GM12872 (cell line): ENCODE results near the gene PKP1.

ENCODE experiments used
- TF ChIP-seq, protein P1 (sequence below): IDR thresholded peaks from 3 replicates; pipeline ENCODE4 v1.5.1; 2011; ENCODE audit warnings: low read depth, mild to moderate bottlenecking, low read length, moderate library complexity; ENCODE audit not compliant: insufficient read depth

Gene PKP1

DNA sequence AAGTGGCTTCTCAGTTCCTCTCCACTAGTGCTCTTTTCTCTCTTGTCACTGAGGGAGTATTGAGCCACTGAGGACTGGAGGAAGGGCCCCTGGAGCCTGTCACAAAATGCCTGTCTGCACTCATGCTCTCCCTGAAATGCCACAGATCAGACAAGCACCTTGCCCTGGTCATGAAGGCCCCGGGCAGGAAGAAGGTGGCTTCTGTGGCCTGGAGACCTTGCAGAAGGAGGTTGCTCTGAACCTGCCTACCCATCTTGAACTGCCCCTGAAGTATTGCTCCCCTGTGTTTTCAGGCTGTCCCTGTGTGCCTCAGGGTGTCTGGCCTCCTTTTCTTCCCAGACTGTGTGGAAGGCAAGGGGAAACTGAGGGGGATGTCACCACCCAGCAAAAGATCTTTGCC is 3.1 kb downstream of the PKP1 start:
- TF ChIP-seq, protein P1, sequence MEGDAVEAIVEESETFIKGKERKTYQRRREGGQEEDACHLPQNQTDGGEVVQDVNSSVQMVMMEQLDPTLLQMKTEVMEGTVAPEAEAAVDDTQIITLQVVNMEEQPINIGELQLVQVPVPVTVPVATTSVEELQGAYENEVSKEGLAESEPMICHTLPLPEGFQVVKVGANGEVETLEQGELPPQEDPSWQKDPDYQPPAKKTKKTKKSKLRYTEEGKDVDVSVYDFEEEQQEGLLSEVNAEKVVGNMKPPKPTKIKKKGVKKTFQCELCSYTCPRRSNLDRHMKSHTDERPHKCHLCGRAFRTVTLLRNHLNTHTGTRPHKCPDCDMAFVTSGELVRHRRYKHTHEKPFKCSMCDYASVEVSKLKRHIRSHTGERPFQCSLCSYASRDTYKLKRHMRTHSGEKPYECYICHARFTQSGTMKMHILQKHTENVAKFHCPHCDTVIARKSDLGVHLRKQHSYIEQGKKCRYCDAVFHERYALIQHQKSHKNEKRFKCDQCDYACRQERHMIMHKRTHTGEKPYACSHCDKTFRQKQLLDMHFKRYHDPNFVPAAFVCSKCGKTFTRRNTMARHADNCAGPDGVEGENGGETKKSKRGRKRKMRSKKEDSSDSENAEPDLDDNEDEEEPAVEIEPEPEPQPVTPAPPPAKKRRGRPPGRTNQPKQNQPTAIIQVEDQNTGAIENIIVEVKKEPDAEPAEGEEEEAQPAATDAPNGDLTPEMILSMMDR, result no peak

DNA sequence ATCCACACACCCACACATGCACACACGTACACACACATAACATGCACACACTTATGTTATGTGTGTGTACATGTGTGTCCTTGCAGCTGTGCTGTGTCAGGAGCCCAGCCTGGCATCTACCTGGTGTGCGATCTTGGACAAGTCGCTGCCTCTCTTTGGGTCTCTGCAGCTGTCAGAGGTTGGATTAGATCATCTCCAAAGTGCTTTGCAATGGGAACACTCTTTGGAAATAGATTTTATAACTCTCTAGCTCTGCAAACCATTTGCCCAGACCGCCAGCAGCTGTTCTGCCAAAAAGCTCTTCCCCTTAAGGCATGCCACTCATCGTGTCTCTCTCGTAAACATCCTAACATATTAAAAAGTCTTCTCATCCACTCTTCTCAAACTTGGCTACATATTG is 4.7 kb downstream of the PKP1 start:
- TF ChIP-seq, protein P1, result no peak

DNA sequence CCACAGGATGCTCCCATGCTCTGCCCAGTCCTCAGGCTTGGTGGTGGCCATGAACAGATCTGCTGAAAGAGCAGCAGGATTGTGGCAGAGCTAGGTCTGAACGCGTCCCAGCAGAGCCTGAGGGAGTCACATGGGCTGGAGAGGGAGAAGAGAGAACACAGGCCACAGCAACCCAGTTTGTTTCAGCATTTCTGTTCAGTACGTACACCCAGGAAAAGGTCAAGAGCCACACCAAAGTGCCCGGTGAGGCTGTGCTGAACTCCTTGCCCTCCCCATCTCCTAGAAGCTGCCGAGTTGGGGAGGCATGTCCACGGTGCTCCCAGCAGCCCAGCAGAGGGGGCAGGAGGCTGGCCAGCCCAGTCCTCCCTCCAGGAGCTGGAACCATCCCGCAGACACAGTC is 5.5 kb downstream of the PKP1 start:
- TF ChIP-seq, protein P1, result no peak

DNA sequence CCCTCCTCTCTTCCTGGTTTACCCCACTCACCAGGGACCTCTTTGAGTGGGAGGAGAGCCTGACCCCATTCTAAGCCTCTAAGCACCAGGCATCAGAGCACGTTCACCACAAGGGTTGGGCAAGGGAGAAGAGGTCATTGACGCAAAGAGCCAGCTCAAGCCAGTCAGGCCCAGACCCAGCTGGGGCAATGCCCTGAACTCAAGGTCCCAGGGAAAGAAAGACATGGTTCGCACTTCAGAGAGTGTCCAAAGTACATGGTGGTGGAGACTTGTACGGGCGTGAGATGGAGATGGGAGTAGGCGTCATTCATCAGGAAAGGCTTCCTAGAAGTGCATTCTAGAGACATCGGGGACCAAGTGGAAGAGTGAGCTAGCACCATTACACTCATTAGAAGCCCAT is 7.2 kb downstream of the PKP1 start:
- TF ChIP-seq, protein P1, result no peak

DNA sequence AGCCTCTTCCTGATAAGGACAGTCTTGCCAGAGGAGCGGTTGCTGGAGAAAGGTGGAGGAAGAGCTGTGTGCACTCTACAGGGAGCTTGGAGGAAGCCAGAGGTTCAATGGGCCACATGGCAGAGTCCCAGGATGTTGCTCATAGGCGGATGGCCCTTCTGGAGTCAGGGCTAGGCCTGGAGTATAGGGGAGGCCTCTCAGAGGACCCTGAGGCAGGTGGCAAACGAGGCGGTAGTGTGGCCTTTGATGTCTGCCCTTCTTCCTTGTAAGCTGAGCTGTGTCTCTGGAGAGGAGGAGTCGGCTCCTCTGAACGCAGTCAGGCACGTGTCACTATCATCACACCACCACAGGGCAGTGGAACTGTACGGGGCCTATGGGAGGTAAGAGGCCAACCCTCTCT is 8.6 kb downstream of the PKP1 start:
- TF ChIP-seq, protein P1, result no peak

DNA sequence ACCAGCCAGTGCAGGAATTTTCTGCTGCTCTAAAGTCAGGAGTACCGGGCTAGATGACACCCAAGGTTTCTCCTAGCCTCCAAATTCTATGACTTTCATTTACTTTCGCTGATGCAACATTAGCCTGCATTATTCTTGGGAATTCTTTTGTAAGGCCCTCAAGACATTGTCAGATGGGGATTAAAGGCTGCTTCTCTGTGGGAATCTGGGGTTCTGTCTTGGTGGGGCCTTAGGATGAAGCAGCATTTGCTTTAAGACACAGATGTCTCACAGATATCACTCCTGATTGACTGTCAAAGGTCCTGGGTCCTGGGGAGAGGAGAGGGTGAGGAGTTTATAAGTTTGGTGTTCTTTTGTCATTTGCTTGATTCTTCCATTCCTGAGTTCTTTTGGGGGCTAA is 11.6 kb downstream of the PKP1 start:
- TF ChIP-seq, protein P1, result no peak

DNA sequence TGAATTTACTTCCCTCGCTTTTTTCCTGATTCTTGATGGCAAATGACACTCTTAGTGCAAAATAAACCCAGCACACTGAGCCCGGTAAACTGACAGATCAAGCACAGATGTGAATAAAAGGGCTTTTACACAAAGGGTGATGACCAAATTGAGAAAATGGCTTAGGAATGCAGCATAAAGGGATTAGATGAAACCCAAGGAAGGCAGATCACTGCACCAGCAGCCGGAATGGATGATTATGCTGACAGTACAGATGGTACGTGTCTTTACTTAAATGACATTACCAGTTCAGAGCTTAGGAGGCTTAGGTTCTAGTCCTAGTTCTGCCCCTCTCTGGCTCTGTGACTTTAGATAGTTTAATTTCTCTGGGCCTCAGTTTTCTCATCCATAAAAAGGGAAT is 12.0 kb downstream of the PKP1 start:
- TF ChIP-seq, protein P1, result no peak

DNA sequence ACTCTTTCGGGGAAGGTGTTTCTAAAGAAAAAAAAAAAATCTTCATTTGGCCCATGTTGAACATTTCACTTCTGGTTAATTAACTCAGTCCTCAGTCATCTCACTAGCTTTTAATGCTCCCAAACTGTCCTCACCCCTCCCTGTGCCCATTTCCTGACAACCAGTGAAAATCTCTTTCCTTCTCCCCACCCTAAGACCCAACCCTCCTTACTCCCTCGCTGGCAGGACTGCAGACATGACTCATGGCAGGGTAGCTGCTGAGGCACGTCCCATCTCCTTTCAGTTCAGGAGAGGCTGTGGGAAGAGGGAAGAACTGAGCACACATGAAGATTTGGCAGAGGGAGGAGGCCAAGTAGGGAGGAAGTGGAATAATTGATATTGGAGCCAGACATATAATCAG is 12.6 kb downstream of the PKP1 start:
- TF ChIP-seq, protein P1, result no peak
